CD4-positive, alpha-beta T cell treated with Interleukin-4 for 1 hour (primary cell): ENCODE measurements around the gene DOK6.
"Not testable (repeated sequence)": the region's sequence is repeated elsewhere in the genome, so short reads cannot be mapped to it uniquely, and the experiment has no call there.

ENCODE experiments used
- DNase-seq, 2 donors: peaks; one replicate each; pipeline ENCODE4 v3.0.0-alpha.2; 2020 to 2022

The DOK6 gene

GRCh38 chr18:69879051-69879450 is 478.4 kb downstream of the DOK6 start:
- not testable (repeated sequence) for DNase-seq

- no peak for DNase-seq
Measured at GRCh38 chr18:69880083-69880482, 479.4 kb downstream of the DOK6 start.

GRCh38 chr18:69882965-69883668 is 482.4 kb downstream of the DOK6 start:
- DNase-seq = no peak

- DNase-seq = no peak
Measured at GRCh38 chr18:69883781-69884180, 483.1 kb downstream of the DOK6 start.

- no peak for DNase-seq
Measured at GRCh38 chr18:69885355-69885754, 484.7 kb downstream of the DOK6 start.

- DNase-seq = peak in 1 of 2 donors; percentile 56
Measured at GRCh38 chr18:69885841-69886531, 485.3 kb downstream of the DOK6 start.

GRCh38 chr18:69887256-69887655 is 486.6 kb downstream of the DOK6 start:
- no peak for DNase-seq

GRCh38 chr18:69889009-69889408 is 488.3 kb downstream of the DOK6 start:
- no peak for DNase-seq

GRCh38 chr18:69890558-69890957 is 489.9 kb downstream of the DOK6 start:
- no peak for DNase-seq

- DNase-seq = no peak
Measured at GRCh38 chr18:69894467-69894866, 493.8 kb downstream of the DOK6 start.

- DNase-seq = peak; percentile 59 to 65
Measured at GRCh38 chr18:69895066-69896047, 494.7 kb downstream of the DOK6 start.

GRCh38 chr18:69897397-69898108 is 496.9 kb downstream of the DOK6 start:
- DNase-seq = peak; percentile 22 to 54

- peak; percentile 22 to 47 for DNase-seq
Measured at GRCh38 chr18:69898241-69898861, 497.7 kb downstream of the DOK6 start.
